ENCODE data around the gene CCDC174. TPM values are rescaled to one million over a fixed set of nuclear protein-coding genes. Genes with fewer than 3 reads are reported as not detected.

The CCDC174 gene
- total RNA-seq, 1 experiment from 2014 or later, result 16.7 TPM

Other genes with a start within 250 kb of the CCDC174 start
- gene SLC6A6, start 249.2 kb upstream of the CCDC174 start, total RNA-seq (2014; rRNA removed; shearing (Covaris generic); ENCODE audit: low replicate concordance), result 25.3 and 30.2 TPM in 2 replicates
- gene GRIP2, start 111.4 kb upstream of the CCDC174 start, total RNA-seq (2014; rRNA removed; shearing (Covaris generic); ENCODE audit: low replicate concordance), result not detected in 2 replicates
- not detected in 2 replicates for gene C3orf20, start 23.4 kb downstream of the CCDC174 start, total RNA-seq (2014; rRNA removed; shearing (Covaris generic); ENCODE audit: low replicate concordance)
- not detected in 2 replicates for gene FGD5, start 167.2 kb downstream of the CCDC174 start, total RNA-seq (2014; rRNA removed; shearing (Covaris generic); ENCODE audit: low replicate concordance)

Measured in Karpas-422 (cell line).